Measurements from ENCODE around the gene MTCL1.
"Not testable (repeated sequence)": the region's sequence is repeated elsewhere in the genome, so short reads cannot be mapped to it uniquely, and the experiment has no call there.

Gene MTCL1

GRCh38 chr18:8744038-8744437, 38.7 kb downstream of the MTCL1 start:
- no peak for DNase-seq (ENCODE audit: low spot score)

- peak; percentile 47 for DNase-seq (ENCODE audit: low spot score)
Observed at GRCh38 chr18:8744656-8745055, 39.3 kb downstream of the MTCL1 start.

- no peak for DNase-seq (ENCODE audit: low spot score)
Observed at GRCh38 chr18:8745355-8746014, 40.1 kb downstream of the MTCL1 start.

- no peak for DNase-seq (ENCODE audit: low spot score)
Observed at GRCh38 chr18:8747440-8747937, 42.1 kb downstream of the MTCL1 start.

- no peak for DNase-seq (ENCODE audit: low spot score)
Observed at GRCh38 chr18:8749492-8749891, 44.1 kb downstream of the MTCL1 start.

- no peak for DNase-seq (ENCODE audit: low spot score)
Observed at GRCh38 chr18:8750954-8751415, 45.6 kb downstream of the MTCL1 start.

GRCh38 chr18:8751692-8752091, 46.3 kb downstream of the MTCL1 start:
- DNase-seq (ENCODE audit: low spot score): no peak

GRCh38 chr18:8752329-8752728, 47.0 kb downstream of the MTCL1 start:
- DNase-seq (ENCODE audit: low spot score): no peak

GRCh38 chr18:8754995-8755960, 49.9 kb downstream of the MTCL1 start:
- peak; percentile 68 for DNase-seq (ENCODE audit: low spot score)

- no peak for DNase-seq (ENCODE audit: low spot score)
Observed at GRCh38 chr18:8756571-8756970, 51.2 kb downstream of the MTCL1 start.

- DNase-seq (ENCODE audit: low spot score): no peak
Observed at GRCh38 chr18:8757396-8757997, 52.1 kb downstream of the MTCL1 start.

- no peak for DNase-seq (ENCODE audit: low spot score)
Observed at GRCh38 chr18:8758466-8758865, 53.1 kb downstream of the MTCL1 start.

GRCh38 chr18:8760984-8761383, 55.6 kb downstream of the MTCL1 start:
- no peak for DNase-seq (ENCODE audit: low spot score)

GRCh38 chr18:8761535-8761934, 56.2 kb downstream of the MTCL1 start:
- not testable (repeated sequence) for DNase-seq (ENCODE audit: low spot score)

- DNase-seq (ENCODE audit: low spot score): no peak
Observed at GRCh38 chr18:8762968-8763367, 57.6 kb downstream of the MTCL1 start.

- DNase-seq (ENCODE audit: low spot score): no peak
Observed at GRCh38 chr18:8763611-8764010, 58.3 kb downstream of the MTCL1 start.

GRCh38 chr18:8765783-8766463, 60.6 kb downstream of the MTCL1 start:
- DNase-seq (ENCODE audit: low spot score): no peak

GRCh38 chr18:8766559-8767293, 61.4 kb downstream of the MTCL1 start:
- DNase-seq (ENCODE audit: low spot score): no peak

GRCh38 chr18:8767340-8767739, 62.0 kb downstream of the MTCL1 start:
- no peak for DNase-seq (ENCODE audit: low spot score)

GRCh38 chr18:8769509-8770095, 64.2 kb downstream of the MTCL1 start:
- DNase-seq (ENCODE audit: low spot score): no peak

GRCh38 chr18:8770657-8771056, 65.3 kb downstream of the MTCL1 start:
- DNase-seq (ENCODE audit: low spot score): no peak

Measured in CD4-positive, alpha-beta T cell treated with Interleukin-6 at 100 ng/mL for 8 hours (primary cell).